NCI-H1417 treated with DMSO at 0.1 percent for 48 hours (cell line): ENCODE results near the gene BRIP1.
"Not testable (repeated sequence)": the region's sequence is repeated elsewhere in the genome, so short reads cannot be mapped to it uniquely, and the experiment has no call there.

Experiments
- DNase-seq: peaks from one replicate; lab custom pipeline; 2025; lab: John Stamatoyannopoulos, UW

The BRIP1 gene

DNA sequence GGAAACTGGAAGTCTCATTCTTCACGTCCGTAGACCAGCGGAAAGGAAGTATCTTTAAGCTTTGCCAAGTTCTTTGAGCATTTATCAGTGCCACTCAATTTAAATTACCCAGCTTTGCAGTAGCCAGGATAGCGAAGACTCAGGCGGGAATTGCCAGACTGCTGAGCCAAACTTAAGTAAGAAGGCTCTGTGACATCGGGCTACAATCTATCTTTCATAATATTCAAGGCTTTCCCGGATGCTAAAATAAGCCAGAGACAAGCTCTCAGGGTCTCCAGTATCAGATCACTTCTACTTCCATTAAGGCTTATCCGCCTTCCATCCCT lies 436 bp upstream of the BRIP1 start:
- no peak for DNase-seq

DNA sequence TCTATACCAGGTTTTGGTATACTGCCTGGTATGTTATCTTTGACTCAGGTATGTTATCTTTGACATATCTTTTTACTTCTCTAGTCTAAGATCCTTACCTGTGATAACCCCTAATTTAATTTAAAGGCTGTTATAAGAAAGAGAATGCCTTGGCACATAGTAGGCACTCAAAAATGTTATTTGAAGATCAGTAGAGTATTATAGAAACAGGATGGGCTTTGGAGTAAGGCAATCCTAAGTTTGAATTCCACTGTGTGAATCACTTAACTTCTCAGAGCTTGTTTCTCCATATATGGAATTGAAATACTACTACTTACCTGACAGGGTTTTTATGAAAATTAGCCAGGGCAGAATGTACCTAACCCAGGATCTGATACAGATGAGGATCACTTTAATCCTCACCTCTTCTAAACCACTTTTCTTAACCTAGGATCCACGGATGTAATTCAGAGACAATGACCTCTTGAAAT lies 1.2 kb downstream of the BRIP1 start:
- DNase-seq: no peak

DNA sequence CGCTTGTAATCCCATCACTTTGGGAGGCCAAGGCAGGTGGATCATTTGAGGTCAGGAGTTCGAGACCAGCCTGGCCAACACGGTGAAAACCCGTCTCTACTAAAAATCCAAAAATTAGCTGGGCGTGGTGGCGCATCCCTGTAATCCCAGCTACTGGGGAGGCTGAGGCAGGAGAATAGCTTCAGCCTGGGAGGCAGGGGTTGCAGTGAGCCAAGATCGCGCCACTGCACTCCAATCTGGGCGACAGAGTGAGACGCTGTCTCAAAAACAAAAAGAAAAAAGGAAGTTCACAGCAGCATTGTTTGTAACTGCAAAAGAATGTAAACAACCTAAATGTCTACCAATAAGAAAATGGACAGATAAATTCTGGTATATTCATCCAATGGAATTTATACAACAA lies 2.9 kb downstream of the BRIP1 start:
- not testable (repeated sequence) for DNase-seq

DNA sequence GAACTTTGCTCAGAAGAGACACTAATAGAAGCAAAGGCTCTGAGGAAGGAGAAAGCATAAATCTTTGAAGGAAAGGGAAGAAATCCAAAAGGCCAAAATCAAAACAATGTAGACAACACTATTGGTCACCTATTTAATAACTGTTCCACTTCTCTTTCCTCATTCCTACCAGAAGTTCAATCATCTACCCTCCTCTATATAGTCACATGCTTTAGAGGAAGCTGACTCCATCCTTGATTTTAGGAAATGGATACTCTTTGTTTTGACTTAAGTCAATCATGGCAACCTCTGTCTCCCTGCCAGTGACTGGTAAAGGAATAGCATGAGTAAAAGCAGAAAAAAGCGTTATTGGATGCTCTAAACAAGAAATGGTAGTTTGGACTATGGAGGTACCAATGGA lies 7.3 kb downstream of the BRIP1 start:
- no peak for DNase-seq

DNA sequence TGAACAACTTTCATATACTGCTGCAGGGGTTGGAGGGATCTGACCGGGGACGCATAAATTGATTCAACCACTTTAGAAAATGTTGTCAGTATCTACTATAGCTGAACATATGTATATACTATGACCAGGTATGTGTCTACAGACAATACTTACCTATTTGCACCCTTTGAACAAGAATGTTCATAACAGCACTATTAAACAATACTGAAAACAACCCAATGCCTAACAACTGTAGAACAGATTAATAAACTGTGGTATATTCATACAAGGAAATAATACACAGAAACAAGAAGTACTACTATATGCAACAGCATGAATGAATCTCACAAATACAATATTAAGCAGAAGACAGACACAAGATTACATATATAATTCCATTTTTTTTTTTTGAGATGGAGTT lies 10.5 kb downstream of the BRIP1 start:
- DNase-seq: no peak

DNA sequence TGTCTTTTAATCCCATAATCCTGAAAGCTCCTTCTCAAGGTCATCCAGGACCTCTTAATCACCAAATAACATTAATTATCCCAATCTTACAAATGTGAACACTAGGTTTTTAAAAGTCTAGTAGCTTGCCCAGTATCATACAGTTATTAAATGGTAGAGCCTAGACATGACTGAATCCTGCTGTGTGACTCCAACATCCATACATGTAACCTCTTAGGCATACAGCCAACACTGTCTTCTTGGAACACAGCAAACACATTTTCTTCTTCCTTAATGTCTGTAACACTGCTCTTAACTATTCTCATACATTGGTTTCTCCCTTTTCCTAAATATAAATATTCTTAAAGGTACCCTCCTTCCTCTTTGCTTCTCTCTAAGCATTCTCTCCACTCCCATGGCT lies 13.7 kb downstream of the BRIP1 start:
- DNase-seq: no peak

DNA sequence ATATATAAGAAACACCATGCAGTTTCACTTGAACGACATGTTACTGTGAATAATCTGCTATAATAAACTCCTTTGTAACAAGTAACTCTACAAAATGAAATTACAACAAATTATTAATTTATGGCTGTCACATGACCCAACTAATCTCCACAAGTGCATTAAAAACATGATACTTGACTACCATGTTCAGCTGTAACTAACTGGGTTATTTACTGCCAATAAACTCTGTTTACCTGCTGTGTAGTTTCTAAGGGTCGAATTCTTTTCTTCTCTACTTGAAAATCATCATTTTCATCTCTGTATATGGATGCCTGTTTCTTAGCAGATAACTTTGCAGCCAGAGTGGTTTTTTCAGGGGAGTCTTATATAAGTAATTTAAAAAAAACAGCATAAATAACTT lies 14.4 kb downstream of the BRIP1 start:
- DNase-seq: no peak

DNA sequence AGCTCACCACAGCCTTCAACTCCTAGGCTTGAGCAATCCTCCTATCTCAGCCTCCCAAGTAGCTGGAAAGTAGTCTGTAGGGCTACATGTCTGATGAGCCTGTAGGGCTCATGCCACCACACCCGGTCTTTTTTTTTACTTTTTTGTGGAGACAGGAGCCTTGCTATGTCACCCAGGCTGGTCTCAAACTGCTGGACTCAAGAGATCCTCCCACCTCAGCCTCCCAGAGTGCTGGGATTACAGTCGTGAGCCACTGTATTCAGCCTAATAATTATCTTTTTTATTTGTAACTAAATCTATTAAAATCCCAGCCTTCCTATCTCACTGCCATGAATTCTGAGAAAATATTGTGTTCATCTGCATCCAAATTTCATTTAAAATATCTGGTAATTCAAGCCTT lies 15.1 kb downstream of the BRIP1 start:
- DNase-seq: no peak

DNA sequence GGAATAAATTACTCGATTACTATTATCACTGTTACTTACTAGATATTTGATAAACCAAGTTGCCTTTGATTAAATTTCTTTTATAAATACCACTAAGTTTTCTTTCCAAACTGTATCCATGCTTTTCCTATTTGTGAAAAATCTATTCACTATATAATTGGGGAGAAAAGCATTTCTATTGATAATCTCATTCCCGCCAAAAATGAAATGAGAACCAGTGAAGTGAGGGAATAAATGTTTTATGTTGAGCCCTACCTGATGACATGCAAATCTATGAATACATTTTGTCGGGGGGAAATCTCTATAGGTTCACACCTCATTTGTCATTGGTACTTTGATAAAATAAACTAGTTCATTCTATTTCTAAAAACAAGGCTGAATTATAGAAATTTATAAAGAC lies 15.7 kb downstream of the BRIP1 start:
- DNase-seq: no peak

DNA sequence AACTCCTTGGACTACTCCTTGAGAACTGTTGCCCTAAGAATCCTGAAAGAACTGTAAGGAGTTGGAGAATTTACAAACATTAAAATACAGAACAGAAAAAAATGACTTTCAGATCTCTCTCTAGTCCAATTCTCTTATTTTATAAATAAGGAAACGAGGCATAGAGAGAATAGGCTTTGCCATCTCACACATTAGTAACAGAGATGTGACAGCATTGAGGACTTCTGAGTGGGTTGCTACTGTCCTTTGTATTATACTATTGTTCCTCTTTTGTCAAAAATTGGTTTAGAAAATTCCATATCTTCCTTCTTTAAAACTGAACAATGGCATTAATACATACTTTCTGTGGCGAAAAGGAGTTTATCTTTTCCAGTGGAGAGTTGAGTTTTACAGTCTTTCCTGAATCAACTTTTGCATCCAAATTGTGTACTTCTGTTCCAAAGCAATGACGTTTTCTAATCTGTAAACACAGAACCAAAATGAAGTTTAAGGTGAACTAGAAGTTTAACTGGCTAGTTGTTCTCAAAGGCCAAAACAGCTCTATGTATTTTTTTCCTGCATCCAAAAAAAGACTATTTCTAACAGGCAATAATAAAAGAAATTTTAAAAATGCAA lies 16.5 kb downstream of the BRIP1 start:
- DNase-seq: no peak

DNA sequence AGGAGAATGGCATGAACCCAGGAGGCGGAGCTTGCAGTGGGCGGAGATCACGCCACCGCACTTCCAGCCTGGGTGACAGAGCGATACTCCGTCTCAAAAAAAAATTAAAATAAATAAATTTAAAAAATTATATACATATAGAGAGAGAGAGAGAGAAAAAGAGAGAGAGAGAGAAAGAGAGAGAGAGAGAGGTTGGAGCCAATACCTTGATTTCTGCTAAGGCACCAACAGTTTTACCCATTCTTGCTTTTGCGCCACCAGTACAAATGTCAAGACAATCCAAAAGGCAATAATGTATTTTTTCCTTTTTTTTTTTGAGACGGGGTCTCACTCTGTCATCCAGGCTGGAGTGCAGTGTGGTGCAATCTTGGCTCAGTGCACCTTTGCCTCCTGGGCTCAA lies 17.2 kb downstream of the BRIP1 start:
- DNase-seq: no peak

DNA sequence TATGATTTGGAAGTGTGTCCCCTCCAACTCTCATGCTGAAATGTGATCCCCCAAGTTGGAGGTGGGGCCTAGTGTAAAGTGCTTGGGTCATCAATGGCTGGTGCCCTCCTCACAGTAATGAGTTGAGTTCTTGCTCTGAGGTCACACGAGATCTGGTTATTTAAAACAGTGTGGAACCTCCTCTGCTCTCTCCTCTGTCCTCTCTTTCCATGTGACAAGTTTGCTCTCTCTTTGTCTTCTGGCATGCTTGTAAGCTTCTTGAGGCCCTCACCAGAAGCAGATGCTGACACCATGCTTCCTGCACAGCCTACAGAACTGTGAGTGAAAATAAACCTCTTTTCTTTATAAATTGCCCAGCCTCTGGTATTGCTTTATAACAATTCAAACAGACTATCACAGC lies 19.9 kb downstream of the BRIP1 start:
- no peak for DNase-seq

DNA sequence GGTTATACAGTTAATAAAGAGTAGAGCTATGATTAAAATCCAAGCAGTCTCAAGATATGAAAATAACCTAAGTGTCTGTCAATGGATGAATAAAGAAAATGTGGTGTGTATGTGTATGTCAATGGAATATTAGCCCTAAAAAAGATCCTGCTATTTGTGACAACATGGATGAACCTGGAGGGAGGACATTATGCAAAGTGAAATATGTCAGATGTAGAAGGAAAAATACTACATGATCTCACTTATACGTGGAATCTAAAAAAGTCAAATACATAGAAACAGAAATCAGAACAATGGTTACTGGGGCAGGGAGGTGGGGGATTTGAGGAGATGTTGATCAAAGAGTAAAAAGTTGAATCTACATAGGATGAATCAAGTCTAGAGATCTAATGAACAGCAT lies 20.4 kb downstream of the BRIP1 start:
- DNase-seq: no peak

DNA sequence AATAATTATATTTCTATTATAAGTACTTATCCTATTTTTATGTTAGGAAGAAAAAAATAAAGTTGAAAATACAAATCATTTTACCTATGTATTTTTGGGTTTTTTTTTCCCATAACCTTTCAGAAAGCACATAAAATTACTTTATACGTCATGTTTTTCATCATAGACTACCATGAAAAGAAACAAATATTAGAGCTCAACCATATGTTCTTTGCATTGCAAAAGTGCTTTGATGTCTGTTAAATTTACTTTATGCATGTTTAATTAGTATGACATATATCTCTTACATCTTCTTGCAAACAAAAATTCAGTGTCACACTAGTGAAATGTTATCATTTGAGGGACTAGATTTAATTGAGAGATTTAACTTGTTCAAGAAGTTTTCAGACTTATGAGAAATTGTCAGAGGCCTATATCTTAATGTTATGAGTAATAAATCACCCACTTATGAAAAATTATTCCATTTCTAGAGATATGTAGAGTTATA lies 24.0 kb downstream of the BRIP1 start:
- no peak for DNase-seq

DNA sequence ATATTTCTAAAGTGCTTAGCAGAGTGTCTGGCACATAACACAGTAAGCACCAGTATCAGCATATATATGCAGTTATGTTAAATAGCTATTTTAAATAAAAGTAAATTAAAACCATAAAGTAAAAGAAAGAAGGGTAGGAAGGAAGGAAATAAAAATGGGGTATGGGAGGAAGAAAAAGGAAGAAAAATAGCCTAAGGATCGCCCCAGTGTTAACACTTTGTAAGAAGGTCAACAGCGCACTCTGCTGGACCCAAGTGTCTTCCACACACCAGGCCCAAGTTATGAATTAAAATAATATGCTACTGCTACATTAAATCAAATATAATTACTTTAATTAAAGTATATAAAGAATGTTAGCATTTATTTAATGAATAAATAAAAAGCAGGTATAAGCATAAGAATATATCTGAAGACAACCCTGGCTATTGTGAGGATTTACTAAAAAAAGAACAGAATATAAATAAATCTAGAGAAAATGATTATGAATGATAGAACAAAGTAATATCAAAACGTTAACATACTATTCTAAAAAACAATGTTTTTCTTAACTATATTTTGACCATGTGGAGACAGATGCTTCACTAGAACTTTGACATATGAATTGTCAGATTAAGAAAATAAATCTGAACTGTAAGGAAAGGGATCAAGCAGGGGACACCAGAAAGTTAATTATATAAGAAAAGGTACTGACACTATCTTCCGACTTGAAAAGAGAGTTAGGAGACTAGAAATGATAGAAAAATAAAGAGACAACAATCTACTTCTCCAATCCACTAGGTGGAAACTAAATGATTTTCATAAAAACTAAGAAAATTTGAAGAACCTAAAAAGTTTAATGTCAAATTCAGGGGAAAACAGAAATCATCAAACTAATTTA lies 25.9 kb downstream of the BRIP1 start:
- DNase-seq: peak; percentile 11

DNA sequence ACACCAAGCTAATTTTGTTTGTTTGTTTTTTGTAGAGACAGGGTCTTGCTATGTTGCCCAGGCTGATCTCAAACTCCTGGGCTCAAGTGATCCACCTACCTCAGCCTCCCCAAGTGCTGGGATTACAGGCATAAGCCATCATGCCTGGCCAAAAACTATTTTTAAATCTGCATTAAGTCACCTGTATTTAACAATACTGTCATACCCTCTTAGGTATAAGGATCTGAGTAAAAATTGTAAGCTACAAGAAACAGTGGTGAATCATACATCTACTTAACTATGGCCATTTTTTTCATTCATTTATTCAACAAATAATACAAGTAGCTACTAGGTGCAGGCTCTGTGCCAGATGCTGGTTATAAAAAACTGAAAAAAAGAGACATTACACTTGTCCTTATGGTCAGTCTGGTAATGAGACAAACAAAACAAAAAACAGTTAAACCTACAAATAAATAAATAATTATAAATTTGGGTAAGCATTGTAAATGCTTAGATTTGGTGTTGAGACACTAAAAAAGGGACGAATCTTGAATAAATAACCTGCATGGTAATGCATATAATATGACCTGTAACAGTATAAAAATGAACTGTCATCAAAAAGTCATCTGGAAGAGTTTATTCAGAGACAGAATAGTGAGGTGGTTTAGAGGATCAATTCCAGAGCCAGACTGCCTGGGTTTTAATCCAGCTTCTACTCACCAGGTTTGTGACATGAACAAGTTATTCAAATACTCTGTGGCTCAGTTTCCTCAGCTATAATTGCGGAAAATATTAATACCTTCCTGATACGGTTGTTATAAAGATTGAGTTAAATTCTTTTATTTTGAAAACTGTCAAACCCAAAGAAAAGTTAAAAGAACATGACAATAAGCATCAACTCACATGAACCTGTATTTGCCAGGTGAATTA lies 26.8 kb downstream of the BRIP1 start:
- DNase-seq: no peak

DNA sequence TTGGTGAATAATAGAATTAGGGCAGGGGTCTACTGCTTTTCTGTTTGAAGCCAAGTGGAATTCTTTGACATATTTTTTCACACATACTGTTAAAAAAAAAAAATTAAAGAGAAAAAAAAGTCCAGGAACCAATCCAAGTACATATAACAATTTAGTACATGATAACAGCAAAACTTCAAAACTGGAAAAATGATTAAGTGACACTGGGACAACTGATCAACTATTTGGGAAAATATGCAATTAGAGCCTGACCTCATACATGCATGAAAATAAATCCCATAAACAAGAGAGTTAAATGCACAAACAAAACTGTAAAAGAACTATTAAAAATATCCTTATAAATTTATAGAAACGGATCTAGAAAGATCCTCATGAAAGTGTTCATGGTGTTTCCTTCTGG lies 27.7 kb downstream of the BRIP1 start:
- DNase-seq: no peak

DNA sequence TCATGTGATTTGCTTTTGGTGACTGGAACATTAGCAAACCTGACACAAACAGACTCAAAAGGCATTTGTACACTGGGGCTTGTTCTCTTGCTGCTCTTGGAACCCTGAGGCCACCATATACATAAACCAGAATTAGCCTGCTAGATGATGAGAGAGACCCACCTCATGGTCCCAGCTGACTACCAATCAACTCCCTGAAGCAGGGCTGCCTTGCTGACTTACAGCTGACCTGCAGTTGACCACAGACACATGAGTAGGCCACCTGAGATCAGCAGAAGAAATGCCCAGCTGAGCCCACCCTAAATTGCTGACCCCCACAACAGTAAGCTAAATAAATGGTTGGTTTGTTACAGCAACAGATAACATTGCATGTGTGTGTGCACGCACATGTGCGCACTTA lies 28.7 kb downstream of the BRIP1 start:
- DNase-seq: no peak

DNA sequence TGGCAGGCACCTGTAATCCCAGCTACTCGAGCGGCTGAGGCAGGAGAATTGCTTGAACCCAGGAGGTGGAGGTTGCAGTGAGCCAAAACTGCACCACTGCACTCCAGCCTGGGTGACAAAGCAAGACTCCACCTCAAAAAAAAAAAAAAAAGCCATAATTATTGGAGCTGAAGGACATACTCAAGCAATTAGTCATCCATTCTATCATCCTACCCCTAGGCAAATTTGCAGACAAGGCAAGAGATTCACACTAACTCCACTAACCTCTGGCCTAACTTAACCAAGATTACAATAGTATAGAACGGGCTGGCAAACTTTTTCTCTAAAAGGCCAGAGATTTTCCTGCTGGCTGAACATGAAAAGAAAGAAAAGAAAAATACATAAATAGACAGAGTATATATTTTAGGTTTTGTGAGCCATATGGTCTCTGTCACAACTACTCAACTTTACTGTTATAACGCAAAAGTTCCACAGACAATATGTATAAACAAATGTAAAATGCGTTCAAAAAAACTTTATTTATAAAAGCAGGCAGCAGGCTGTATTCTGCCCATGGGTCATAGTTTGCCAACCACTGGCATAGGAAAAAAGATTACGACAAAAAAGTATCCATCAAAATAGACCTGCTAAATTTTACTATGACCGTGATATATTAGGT lies 29.7 kb downstream of the BRIP1 start:
- DNase-seq: no peak

DNA sequence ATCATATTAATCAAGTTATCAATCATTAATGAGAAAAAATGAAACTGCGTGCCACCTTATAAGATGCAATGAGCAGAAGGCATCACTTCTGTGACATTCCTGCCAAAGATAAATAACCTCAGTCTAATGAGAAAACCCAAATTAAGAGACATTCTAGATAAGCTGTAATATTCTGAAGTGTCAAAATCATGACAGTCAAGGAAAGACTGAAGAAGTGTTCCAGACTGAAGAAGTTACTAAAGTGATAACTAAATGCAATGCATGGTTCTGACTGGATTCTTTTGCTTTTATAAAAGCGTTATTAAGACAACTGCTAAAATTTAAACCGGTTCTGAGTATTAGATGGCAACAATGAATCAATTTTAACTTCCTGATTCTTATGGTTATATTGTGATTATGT lies 30.9 kb downstream of the BRIP1 start:
- DNase-seq: no peak

DNA sequence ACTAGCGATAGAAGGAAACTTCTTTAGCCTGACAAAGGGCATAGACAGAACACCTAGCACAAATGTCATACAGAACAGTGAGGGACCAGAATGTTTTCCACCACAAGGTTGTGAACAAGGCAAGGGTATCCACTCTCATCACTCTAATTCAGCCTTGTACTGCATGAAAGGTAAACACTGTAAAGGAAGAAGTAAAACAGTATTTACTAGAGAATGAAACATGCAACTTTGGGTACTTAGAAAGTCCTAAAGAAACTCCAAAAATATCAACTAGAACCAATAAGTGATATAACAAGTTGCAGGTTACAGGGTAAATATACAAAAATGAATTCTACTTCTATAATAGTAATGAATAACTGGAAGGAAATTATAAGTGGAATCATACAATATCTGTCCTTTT lies 32.2 kb downstream of the BRIP1 start:
- DNase-seq: no peak

DNA sequence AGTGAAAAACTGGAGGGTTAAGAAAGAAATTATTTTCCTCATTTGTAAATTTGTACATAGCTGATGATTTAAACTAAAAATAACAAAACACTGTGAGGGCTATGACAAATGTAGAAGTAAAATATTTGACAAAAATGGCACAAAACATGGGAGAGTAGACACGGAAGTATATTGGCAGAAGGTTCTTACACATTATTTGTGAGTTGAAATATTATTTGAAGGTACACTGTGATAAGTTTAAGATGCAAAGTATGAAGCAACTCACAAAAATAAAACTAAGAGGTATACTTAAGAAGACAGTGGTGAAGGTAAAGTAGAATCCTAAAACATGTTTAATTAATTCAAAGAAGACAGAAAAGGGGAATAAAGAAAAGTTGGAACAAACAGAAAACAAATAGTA lies 34.6 kb downstream of the BRIP1 start:
- DNase-seq: no peak
